GM06990 (cell line): ENCODE results near the gene COL19A1.

Experiments used
- DNase-seq: peaks from one replicate; pipeline ENCODE4 v3.0.0-alpha.2; 2011; ENCODE audit not compliant: insufficient read length; ENCODE audit errors: extremely low read depth
- H3K27me3 ChIP-seq: replicated peaks from 2 replicates; pipeline ENCODE4 v1.6.0; 2011; ENCODE audit warnings: low read length; ENCODE audit not compliant: control insufficient read depth, insufficient read depth
- H3K36me3 ChIP-seq: 2 replicates; pipeline ENCODE4 v1.5.1; 2011; ENCODE audit warnings: low read length; ENCODE audit not compliant: control insufficient read depth, insufficient read depth
- H3K4me3 ChIP-seq: replicated peaks from 2 replicates; pipeline ENCODE4 v1.5.1; 2011; ENCODE audit warnings: low read depth, mild to moderate bottlenecking, control low read depth, low read length
- CTCF ChIP-seq: IDR thresholded peaks from 2 replicates; pipeline ENCODE4 v1.5.1; 2011; ENCODE audit warnings: low read length, control low read depth, mild to moderate bottlenecking, inconsistent platforms; ENCODE audit not compliant: insufficient read depth, poor library complexity, severe bottlenecking

The COL19A1 gene

GRCh38 chr6:69926745-69927144, 60.4 kb downstream of the COL19A1 start:
- H3K36me3 ChIP-seq: no peaks in the 10 kb centered on the region
- TF ChIP-seq CTCF: no peak
- no peak overlapping the region for H3K4me3 ChIP-seq
- DNase-seq: no peak
- H3K27me3 ChIP-seq: no peaks in the 10 kb centered on the region

GRCh38 chr6:69933239-69933638, 66.9 kb downstream of the COL19A1 start:
- Histone ChIP-seq H3K36me3 (0 out of 2 replicates have a peak, but pooled peaks cover 1% of the 10 kb centered on the region), H3K4me3 (no peak overlapping the region), H3K27me3 (no peaks in the 10 kb centered on the region)
- TF ChIP-seq CTCF: no peak
- DNase-seq: no peak

- no peak for TF ChIP-seq CTCF
- H3K4me3 ChIP-seq: no peak overlapping the region
- no peaks in the 10 kb centered on the region for H3K27me3 ChIP-seq
- no peak for DNase-seq
- H3K36me3 ChIP-seq: 0 out of 2 replicates have a peak, but pooled peaks cover 1% of the 10 kb centered on the region
These were observed 68.7 kb downstream of the COL19A1 start for GRCh38 chr6:69935079-69935478.

GRCh38 chr6:69936674-69937363, 70.5 kb downstream of the COL19A1 start:
- DNase-seq: no peak
- no peak for TF ChIP-seq CTCF
- no peaks in the 10 kb centered on the region for H3K27me3 ChIP-seq
- 0 out of 2 replicates have a peak, but pooled peaks cover 1% of the 10 kb centered on the region for H3K36me3 ChIP-seq
- H3K4me3 ChIP-seq: no peak overlapping the region

- Histone ChIP-seq H3K36me3 (0 out of 2 replicates have a peak, but pooled peaks cover 1% of the 10 kb centered on the region), H3K4me3 (no peak overlapping the region), H3K27me3 (no peaks in the 10 kb centered on the region)
- DNase-seq: no peak
- no peak for TF ChIP-seq CTCF
These were observed 71.2 kb downstream of the COL19A1 start for GRCh38 chr6:69937402-69938136.
